ENCODE data around the gene LYZL1.

The LYZL1 gene

DNA sequence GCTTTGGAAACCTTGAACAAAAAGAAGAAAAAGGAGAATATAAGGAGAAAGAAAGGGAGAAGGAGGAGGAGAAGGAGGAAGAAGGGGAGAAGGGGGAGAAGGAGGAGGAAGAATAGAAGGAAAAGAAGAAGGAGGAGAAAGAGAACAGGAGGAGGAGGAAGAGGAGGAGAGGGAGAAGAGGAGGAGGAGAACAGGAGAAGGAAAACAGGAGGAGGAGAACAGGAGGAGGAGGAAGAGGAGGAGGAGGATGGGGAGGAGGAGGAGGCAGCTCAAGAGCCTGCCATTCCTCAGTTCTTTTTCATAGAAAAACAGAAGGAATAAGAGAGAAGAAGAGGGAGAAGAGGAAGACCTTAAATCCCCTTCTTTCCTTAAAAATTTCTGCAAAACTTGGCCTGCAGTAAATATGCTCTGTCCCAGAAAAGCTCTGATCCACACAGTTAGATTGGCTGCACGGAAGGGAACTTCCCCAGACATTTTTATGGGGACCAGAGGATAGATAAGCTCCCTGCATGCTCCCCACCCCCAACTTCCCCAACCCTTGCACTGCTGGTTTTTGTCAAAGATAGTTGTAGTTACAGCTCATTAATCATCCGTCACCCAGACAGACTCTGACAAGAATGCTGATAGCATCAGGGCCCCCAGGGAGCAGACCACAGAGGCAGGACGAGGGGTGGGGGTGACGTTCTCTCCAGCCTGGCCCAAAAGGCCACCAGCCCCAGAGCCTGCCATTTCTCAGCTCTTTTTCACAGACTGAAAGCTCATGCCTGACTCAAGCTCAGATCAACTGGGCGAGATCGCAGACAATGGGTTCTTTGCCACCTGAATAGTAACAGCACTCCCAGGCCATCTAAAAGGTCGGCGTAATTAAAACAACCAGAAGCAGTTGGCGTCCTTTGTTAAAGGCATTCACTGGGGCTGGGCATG lies 34.5 kb upstream of the LYZL1 start:
- no peak for DNase-seq (ENCODE audit: low spot score)
- Mint-ChIP-seq H3K27me3 (ENCODE audit: low read depth) (no peaks in the 10 kb centered on the region), H3K36me3 (ENCODE audit: low read depth) (no peaks in the 10 kb centered on the region), H3K4me1 (ENCODE audit: low read depth) (no peaks in the 10 kb centered on the region), H3K4me3 (no peak overlapping the region), H3K9me3 (no peaks in the 10 kb centered on the region), H3K27ac (no peak overlapping the region)

DNA sequence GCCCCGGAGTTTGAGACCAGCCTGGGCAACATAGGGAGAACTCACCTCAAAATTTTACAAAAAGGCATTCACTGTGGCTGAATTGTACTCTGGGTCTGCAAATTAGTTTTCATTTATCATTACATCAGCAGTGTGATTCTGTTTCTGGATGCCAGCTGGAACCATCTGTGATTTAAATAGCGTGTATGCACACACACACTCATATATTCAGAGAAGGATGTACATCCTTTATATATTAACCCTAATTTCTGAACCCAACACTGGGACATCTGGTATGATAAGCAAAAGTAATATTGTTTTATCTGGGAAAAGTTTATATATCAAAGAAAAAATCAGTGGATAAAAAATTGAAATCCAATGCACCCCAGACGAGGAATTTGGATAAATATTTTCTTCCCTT lies 33.8 kb upstream of the LYZL1 start:
- no peaks in the 10 kb centered on the region for H3K27me3 Mint-ChIP-seq (ENCODE audit: low read depth)
- H3K27ac Mint-ChIP-seq, result no peak overlapping the region

DNA sequence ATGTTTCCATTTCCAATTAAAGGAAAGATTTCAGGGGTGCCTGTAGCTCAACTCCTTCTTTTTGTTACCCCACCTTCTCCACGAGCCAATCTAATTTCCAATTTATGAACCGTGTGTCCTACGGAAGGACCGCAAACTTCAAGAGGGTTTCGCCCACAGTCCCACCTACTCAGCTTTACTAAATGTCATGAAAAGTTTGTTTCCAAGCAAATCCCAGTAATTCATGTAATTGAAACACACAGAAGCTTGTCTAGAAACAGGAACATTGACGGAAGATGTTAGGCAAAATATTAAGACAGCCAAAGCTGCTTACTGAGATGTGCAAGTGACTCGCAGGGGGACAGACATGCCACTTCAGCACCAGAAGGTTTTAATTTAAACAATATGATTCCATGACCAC lies 32.9 kb upstream of the LYZL1 start:
- Mint-ChIP-seq H3K27ac (no peak overlapping the region), H3K36me3 (ENCODE audit: low read depth) (no peaks in the 10 kb centered on the region), H3K4me1 (ENCODE audit: low read depth) (no peaks in the 10 kb centered on the region), H3K27me3 (ENCODE audit: low read depth) (no peaks in the 10 kb centered on the region), H3K9me3 (no peaks in the 10 kb centered on the region), H3K4me3 (no peak overlapping the region)
- DNase-seq (ENCODE audit: low spot score), result no peak

More for the DNA sequence above, 33.8 kb upstream of the LYZL1 start:
- DNase-seq (ENCODE audit: low spot score), result no peak
- no peaks in the 10 kb centered on the region for H3K36me3 Mint-ChIP-seq (ENCODE audit: low read depth)
- no peaks in the 10 kb centered on the region for H3K9me3 Mint-ChIP-seq
- no peak overlapping the region for H3K4me3 Mint-ChIP-seq
- H3K4me1 Mint-ChIP-seq (ENCODE audit: low read depth), result no peaks in the 10 kb centered on the region

DNA sequence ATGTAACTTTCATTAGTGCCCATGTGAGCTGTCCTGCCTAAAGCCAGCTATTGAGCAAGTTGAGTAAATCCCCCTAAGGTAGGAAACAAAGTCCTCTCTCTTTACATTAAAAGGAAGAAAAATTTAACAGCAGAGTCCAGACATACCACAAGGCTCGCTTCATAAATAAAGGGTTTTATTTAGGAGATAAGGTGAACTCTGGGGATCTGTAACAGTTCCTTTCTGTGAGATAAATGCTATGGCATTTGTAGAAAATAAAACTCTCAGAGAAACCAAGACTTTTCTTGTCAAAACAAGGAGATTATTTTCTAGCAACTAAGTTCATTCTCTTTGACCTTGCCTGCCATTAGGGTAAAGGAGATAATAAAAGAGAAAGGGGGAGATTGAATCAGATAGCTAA lies 32.3 kb upstream of the LYZL1 start:
- no peaks in the 10 kb centered on the region for H3K27me3 Mint-ChIP-seq (ENCODE audit: low read depth)
- no peaks in the 10 kb centered on the region for H3K36me3 Mint-ChIP-seq (ENCODE audit: low read depth)
- no peaks in the 10 kb centered on the region for H3K9me3 Mint-ChIP-seq
- H3K4me3 Mint-ChIP-seq, result no peak overlapping the region
- H3K4me1 Mint-ChIP-seq (ENCODE audit: low read depth), result no peaks in the 10 kb centered on the region
- DNase-seq (ENCODE audit: low spot score), result no peak
- no peak overlapping the region for H3K27ac Mint-ChIP-seq

DNA sequence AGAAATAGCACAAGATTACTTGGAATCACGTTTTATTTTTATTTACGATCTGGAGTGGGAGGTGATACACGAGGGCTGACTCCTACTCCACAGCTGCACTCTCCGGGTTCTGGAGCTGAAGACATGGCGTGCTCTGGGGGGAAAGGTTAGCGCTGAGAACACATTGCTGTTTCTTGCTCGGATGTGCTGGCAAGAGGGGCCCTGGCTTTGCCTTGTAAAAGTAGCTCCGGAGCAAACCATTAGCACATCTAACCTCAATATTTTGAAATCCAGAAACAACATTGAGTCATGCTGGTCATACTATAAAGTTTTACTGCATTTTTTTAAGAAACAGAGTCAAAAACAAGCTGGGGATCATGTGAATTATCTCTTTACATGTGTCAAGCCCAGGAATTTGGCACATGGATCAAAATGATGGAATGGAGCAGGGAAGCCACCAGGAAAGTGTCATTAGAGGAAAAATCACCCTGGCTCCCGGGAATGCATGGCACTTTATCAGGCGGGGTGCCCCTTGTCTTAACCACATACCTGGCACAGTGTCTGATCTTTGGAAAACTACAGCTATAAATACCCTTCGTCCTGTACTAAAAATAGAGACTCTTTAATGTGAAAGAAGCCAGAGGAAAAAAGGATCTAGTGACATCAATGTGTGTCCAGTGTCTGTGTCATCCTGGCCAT lies 31.6 kb upstream of the LYZL1 start:
- no peak for DNase-seq (ENCODE audit: low spot score)
- H3K27ac Mint-ChIP-seq, result no peak overlapping the region

DNA sequence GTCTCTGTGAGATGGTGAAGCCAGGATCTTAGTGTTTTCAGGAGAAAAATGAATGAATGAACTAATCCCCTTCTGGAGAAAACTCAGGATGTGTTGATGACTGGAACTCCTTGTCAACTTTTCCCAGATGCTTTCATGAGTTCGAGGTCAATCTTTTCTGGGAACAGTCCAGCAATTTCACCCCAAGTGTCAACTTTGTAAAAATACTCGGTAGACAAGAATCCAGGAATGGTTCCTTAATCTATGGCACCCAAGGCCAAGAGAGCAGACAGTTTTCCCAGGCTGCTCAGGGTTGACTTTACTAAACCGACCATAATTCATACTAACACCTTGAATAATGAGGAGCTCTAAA lies 31.1 kb upstream of the LYZL1 start:
- no peaks in the 10 kb centered on the region for H3K27me3 Mint-ChIP-seq (ENCODE audit: low read depth)
- H3K9me3 Mint-ChIP-seq, result no peaks in the 10 kb centered on the region
- H3K36me3 Mint-ChIP-seq (ENCODE audit: low read depth), result no peaks in the 10 kb centered on the region
- no peak overlapping the region for H3K27ac Mint-ChIP-seq
- no peak for DNase-seq (ENCODE audit: low spot score)
- H3K4me1 Mint-ChIP-seq (ENCODE audit: low read depth), result no peaks in the 10 kb centered on the region
- H3K4me3 Mint-ChIP-seq, result no peak overlapping the region

More for the DNA sequence above, 31.6 kb upstream of the LYZL1 start:
- H3K27me3 Mint-ChIP-seq (ENCODE audit: low read depth), result no peaks in the 10 kb centered on the region
- H3K4me1 Mint-ChIP-seq (ENCODE audit: low read depth), result no peaks in the 10 kb centered on the region
- no peaks in the 10 kb centered on the region for H3K36me3 Mint-ChIP-seq (ENCODE audit: low read depth)
- no peaks in the 10 kb centered on the region for H3K9me3 Mint-ChIP-seq
- no peak overlapping the region for H3K4me3 Mint-ChIP-seq

DNA sequence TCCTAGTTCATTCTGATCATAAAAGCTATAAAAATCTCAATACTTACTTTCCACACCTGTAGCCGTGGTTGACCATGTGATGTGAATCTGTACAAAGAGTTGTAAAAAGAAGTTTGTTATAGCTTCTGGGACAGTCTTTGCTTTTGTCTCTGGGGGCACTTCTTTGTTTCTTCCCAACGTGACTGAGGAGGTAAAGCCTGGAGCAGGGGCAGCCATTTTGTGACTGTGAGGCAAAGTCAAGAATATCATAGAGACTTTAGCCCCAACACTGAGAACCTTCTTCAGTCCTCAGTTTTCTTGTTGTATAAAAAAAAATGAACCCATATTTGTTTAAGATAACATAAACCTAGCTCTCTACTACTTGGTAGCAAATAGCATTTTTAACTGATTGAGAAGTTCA lies 29.4 kb upstream of the LYZL1 start:
- Mint-ChIP-seq H3K27me3 (ENCODE audit: low read depth) (no peaks in the 10 kb centered on the region), H3K4me1 (ENCODE audit: low read depth) (no peaks in the 10 kb centered on the region), H3K36me3 (ENCODE audit: low read depth) (no peaks in the 10 kb centered on the region), H3K27ac (no peak overlapping the region), H3K9me3 (no peaks in the 10 kb centered on the region), H3K4me3 (no peak overlapping the region)
- DNase-seq (ENCODE audit: low spot score), result no peak

DNA sequence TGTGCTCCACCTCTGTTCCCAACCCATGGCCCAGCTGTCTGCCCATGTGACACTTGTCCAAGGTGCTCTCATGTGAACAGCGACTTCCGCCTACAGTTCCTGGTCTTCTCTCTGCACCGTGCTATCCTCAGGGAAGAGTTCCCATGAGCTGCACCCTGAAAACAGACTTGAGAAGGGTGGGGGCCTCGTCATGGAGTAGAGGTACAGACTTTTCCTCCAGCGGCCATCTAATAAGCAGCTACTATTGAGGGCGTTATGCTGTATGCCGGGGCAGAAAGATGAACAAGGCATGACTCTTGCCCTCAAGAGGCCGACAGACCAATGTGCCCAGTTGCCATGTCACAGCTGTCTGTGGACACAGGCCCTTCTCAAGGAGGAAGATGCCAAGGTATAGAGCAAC lies 25.4 kb upstream of the LYZL1 start:
- Mint-ChIP-seq H3K9me3 (no peaks in the 10 kb centered on the region), H3K27ac (no peak overlapping the region), H3K36me3 (ENCODE audit: low read depth) (no peaks in the 10 kb centered on the region), H3K4me3 (no peak overlapping the region), H3K4me1 (ENCODE audit: low read depth) (no peaks in the 10 kb centered on the region), H3K27me3 (ENCODE audit: low read depth) (no peaks in the 10 kb centered on the region)
- DNase-seq (ENCODE audit: low spot score), result no peak

DNA sequence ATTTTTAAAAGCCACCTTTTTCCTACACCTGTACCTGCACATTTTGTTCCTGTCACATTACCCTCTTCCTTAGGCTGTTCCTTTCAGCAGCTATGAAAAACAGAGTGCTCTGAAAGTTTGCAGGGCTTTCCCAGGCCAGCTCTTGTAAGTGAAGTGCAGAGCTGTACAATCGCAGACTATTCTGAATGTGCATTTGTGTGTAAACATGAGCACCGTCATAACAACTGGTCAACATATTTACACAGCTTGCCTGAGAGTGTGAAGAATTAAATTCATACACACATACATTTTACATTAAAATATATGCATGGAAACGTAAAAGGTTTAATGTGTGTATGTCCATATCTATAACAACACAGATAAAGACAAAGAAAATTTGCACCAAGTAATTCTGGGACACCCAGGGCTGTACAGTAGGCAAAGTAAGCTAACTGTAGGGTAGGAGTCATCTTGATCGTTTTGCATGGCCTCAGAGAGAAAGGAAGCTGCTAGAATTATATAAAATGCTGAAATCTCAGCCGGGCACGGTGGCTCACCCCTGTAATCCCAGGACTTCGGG lies 23.6 kb upstream of the LYZL1 start:
- H3K4me3 Mint-ChIP-seq, result no peak overlapping the region
- no peak overlapping the region for H3K27ac Mint-ChIP-seq
- no peak for DNase-seq (ENCODE audit: low spot score)
- H3K4me1 Mint-ChIP-seq (ENCODE audit: low read depth), result no peaks in the 10 kb centered on the region
- H3K27me3 Mint-ChIP-seq (ENCODE audit: low read depth), result no peaks in the 10 kb centered on the region
- H3K9me3 Mint-ChIP-seq, result no peaks in the 10 kb centered on the region
- H3K36me3 Mint-ChIP-seq (ENCODE audit: low read depth), result no peaks in the 10 kb centered on the region

DNA sequence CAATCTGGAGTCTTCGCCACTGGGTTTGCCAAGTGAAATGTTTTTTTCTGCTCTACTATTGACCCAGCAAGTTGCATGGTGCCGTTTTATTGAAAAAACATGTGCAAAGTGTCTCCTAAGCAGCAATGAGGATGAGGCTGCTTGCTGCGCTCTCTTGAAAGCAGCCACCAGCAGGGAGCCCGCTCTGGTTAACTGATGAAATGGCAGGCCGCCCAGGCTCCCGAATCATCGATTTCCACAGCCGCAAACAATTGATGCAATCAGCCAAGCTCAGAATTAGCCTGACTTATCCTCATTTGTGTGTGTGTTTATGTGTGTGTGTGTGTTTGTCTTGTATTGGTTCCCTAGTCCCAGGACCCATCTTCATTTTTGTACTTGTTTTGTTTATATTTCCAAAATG lies 22.2 kb upstream of the LYZL1 start:
- no peak for DNase-seq (ENCODE audit: low spot score)
- H3K9me3 Mint-ChIP-seq, result no peaks in the 10 kb centered on the region
- H3K36me3 Mint-ChIP-seq (ENCODE audit: low read depth), result no peaks in the 10 kb centered on the region
- H3K27ac Mint-ChIP-seq, result no peak overlapping the region
- no peaks in the 10 kb centered on the region for H3K27me3 Mint-ChIP-seq (ENCODE audit: low read depth)
- no peaks in the 10 kb centered on the region for H3K4me1 Mint-ChIP-seq (ENCODE audit: low read depth)
- no peak overlapping the region for H3K4me3 Mint-ChIP-seq

DNA sequence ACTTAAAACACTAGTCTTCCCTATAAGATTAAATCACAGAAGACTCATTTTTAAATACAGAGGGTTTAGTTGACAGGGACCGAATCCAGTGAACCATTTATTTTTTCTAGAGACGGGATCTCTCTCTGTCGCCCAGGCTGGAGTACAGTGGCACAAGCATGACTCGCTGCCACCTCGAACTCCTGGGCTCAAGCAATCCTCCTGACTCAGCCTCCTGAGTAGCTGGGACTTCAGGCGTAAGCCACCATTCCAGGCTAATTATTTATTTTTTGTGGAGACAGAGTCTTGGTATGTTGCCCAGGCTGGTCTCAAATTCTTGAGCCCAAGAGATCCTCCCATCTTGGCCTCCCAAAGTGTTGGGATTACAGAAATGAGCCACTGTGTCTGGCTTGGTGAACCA lies 20.9 kb upstream of the LYZL1 start:
- DNase-seq (ENCODE audit: low spot score), result no peak
- Mint-ChIP-seq H3K27me3 (ENCODE audit: low read depth) (peaks cover 3% of the 10 kb centered on the region), H3K9me3 (no peaks in the 10 kb centered on the region), H3K4me1 (ENCODE audit: low read depth) (no peaks in the 10 kb centered on the region), H3K36me3 (ENCODE audit: low read depth) (no peaks in the 10 kb centered on the region), H3K27ac (no peak overlapping the region), H3K4me3 (no peak overlapping the region)

DNA sequence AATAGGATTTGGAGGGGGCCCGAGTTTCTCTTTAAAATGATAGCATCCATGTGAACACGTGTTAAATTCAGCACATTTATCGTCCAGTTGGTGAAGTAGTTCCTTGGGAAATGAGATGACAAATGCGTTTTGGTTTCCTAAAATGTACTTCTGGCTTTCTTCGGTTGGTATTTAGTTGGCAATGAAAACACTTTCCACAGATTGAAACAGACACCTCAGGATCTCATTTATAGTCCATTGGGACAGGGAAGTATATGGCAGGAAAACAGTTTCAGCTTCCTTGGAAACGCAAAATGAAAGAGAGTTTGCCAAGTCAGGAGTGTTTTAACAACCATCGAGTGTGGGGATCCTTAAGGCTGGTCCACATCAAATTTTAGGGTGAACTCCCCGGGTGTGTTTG lies 19.4 kb upstream of the LYZL1 start:
- Mint-ChIP-seq H3K27me3 (ENCODE audit: low read depth) (peaks cover 3% of the 10 kb centered on the region), H3K27ac (no peak overlapping the region), H3K4me3 (no peak overlapping the region), H3K36me3 (ENCODE audit: low read depth) (no peaks in the 10 kb centered on the region), H3K9me3 (no peaks in the 10 kb centered on the region), H3K4me1 (ENCODE audit: low read depth) (no peaks in the 10 kb centered on the region)
- no peak for DNase-seq (ENCODE audit: low spot score)

DNA sequence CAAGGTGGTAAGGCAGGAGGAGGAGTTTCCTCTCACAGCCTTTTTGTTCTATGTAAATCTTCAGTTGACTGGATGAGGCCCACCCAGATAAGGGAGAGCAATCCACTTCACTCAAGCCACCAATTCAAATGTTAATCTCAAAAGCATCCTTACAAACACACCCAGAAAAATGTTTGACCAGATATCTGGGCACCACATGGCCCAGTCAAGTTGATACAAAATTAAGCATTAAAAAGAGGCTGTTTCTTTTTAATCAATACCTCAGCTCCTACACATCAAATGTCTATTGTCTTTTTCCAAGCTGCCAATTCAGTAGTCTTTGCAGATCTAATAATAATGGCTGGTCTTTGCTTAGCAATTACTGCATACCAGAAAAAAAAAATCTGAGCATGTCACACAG lies 18.0 kb upstream of the LYZL1 start:
- Mint-ChIP-seq H3K27ac (no peak overlapping the region), H3K36me3 (ENCODE audit: low read depth) (no peaks in the 10 kb centered on the region), H3K4me3 (no peak overlapping the region), H3K27me3 (ENCODE audit: low read depth) (peaks cover 3% of the 10 kb centered on the region), H3K4me1 (ENCODE audit: low read depth) (no peaks in the 10 kb centered on the region), H3K9me3 (no peaks in the 10 kb centered on the region)
- no peak for DNase-seq (ENCODE audit: low spot score)

DNA sequence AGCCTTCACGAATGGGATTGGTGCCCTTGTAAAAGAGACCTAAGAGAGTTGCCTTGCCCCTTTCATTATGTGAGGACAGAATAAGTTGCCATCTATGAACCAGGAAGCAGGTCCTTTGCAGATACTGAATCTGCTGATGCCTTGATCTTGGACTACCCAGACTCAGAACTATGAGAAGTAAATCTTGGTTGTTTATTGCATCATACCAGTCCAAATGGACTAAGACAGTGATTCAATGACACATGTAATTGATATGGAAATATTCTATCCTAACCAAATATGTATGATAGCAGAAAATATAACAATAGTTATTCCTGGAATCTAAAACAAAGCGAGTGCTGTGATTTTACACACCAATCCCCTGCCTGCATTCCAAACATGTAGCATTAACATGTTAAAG lies 17.0 kb upstream of the LYZL1 start:
- H3K27ac Mint-ChIP-seq, result no peak overlapping the region
- H3K36me3 Mint-ChIP-seq (ENCODE audit: low read depth), result no peaks in the 10 kb centered on the region
- H3K9me3 Mint-ChIP-seq, result no peaks in the 10 kb centered on the region
- DNase-seq (ENCODE audit: low spot score), result no peak
- no peak overlapping the region for H3K4me3 Mint-ChIP-seq
- peaks cover 3% of the 10 kb centered on the region for H3K27me3 Mint-ChIP-seq (ENCODE audit: low read depth)
- no peaks in the 10 kb centered on the region for H3K4me1 Mint-ChIP-seq (ENCODE audit: low read depth)
